Fibroblast of skin of left quadriceps (primary cell): ENCODE data around the gene KIF5B.
"Not testable (repeated sequence)": the region's sequence is repeated elsewhere in the genome, so short reads cannot be mapped to it uniquely, and the experiment has no call there.

Experiments used
- DNase-seq, 2 experiments: peaks; one replicate each; pipeline ENCODE4 v3.0.0-alpha.2; 2013; ENCODE audit warnings: low read depth in 2 of 2

Gene KIF5B

GRCh38 chr10:32060347-32060746 lies 4.1 kb upstream of the KIF5B start:
- DNase-seq: no peak

- no peak for DNase-seq
Observed at GRCh38 chr10:32059472-32059871, 3.2 kb upstream of the KIF5B start.

GRCh38 chr10:32057036-32057372 lies 779 bp upstream of the KIF5B start:
- DNase-seq: no peak

GRCh38 chr10:32055478-32056135 lies 618 bp downstream of the KIF5B start:
- DNase-seq: peak in 1 of 2 experiments; percentile 24

GRCh38 chr10:32054094-32054493 lies 2.1 kb downstream of the KIF5B start:
- DNase-seq: peak in 1 of 2 experiments; percentile 26

- not testable (repeated sequence) for DNase-seq
Observed at GRCh38 chr10:32053392-32053791, 2.8 kb downstream of the KIF5B start.

- no peak for DNase-seq
Observed at GRCh38 chr10:32051926-32052325, 4.3 kb downstream of the KIF5B start.

- DNase-seq: no peak
Observed at GRCh38 chr10:32050177-32050576, 6.0 kb downstream of the KIF5B start.

- DNase-seq: no peak
Observed at GRCh38 chr10:32049113-32049512, 7.1 kb downstream of the KIF5B start.

GRCh38 chr10:32048282-32048681 lies 7.9 kb downstream of the KIF5B start:
- no peak for DNase-seq

- DNase-seq: no peak
Observed at GRCh38 chr10:32047881-32048280, 8.3 kb downstream of the KIF5B start.

GRCh38 chr10:32046151-32046550 lies 10.1 kb downstream of the KIF5B start:
- no peak for DNase-seq

GRCh38 chr10:32042730-32043129 lies 13.5 kb downstream of the KIF5B start:
- peak in 1 of 2 experiments; percentile 27 for DNase-seq

- no peak for DNase-seq
Observed at GRCh38 chr10:32041290-32042028, 14.8 kb downstream of the KIF5B start.

- no peak for DNase-seq
Observed at GRCh38 chr10:32039734-32040133, 16.5 kb downstream of the KIF5B start.

GRCh38 chr10:32038777-32039176 lies 17.4 kb downstream of the KIF5B start:
- no peak for DNase-seq

- DNase-seq: no peak
Observed at GRCh38 chr10:32036922-32037321, 19.3 kb downstream of the KIF5B start.

GRCh38 chr10:32035038-32035437 lies 21.2 kb downstream of the KIF5B start:
- no peak for DNase-seq

- no peak for DNase-seq
Observed at GRCh38 chr10:32033171-32033570, 23.1 kb downstream of the KIF5B start.

GRCh38 chr10:32031920-32032319 lies 24.3 kb downstream of the KIF5B start:
- no peak for DNase-seq

GRCh38 chr10:32031424-32031823 lies 24.8 kb downstream of the KIF5B start:
- DNase-seq: no peak

GRCh38 chr10:32028710-32029109 lies 27.5 kb downstream of the KIF5B start:
- no peak for DNase-seq

GRCh38 chr10:32023264-32023663 lies 33.0 kb downstream of the KIF5B start:
- no peak for DNase-seq

- no peak for DNase-seq
Observed at GRCh38 chr10:32017044-32017443, 39.2 kb downstream of the KIF5B start.
